Right lobe of liver (tissue), 6 donors: ENCODE measurements around the gene LAD1. TPM values are rescaled to one million over a fixed set of nuclear protein-coding genes. Genes with fewer than 3 reads are reported as not detected.
A peak's percentile ranks its signal among the peaks of the same experiment; 100 is the strongest.

Experiments used
- ATAC-seq, 4 donors: fragments of 200-7000 bp; cut with Tn5 transposase; one replicate each; pipeline ENCODE4 v1.9.1; 2020; ENCODE audit warnings: mild to moderate bottlenecking in 4 of 4, moderate library complexity in 4 of 4
- DNase-seq, 3 donors: peaks; one replicate each; pipeline ENCODE4 v3.0.0-alpha.2; 2020
- H3K27ac ChIP-seq, 3 donors: fragments of 200-600 bp; one replicate each; pipeline ENCODE4 v1.8.0; 2022
- H3K27me3 ChIP-seq, 2 donors: fragments of 200-600 bp; one replicate each; pipeline ENCODE4 v1.8.0; 2022
- H3K36me3 ChIP-seq, 4 donors: fragments of 200-600 bp; sonication (generic) in 1 of 4; one replicate each; pipeline versions ENCODE4 v1.5.1 to v1.8.0; 2017 to 2022; ENCODE audit warnings: control low read depth in 1 of 4
- H3K4me1 ChIP-seq, 4 donors: fragments of 200-600 bp; sonication (generic) in 1 of 4; one replicate each; pipeline versions ENCODE4 v1.5.1 to v1.8.0; 2017 to 2022; ENCODE audit warnings: control low read depth in 1 of 4
- H3K4me3 ChIP-seq, 3 donors: fragments of 200-600 bp; one replicate each; pipeline ENCODE4 v1.8.0; 2022
- H3K9me3 ChIP-seq, 4 donors: fragments of 200-600 bp; sonication (generic) in 1 of 4; one replicate each; pipeline versions ENCODE4 v1.5.1 to v1.8.0; 2017 to 2022; ENCODE audit warnings: control low read depth in 1 of 4
- CTCF ChIP-seq, 4 donors: fragments of 200-600 bp in 3 of 4; fragments of 450-650 bp in 1 of 4; IDR thresholded peaks; one replicate each; pipeline versions ENCODE4 v1.5.1 to v1.8.0; 2016 to 2022; ENCODE audit warnings: antibody characterized with exemption in 4 of 4, mild to moderate bottlenecking in 2 of 4
- POLR2A ChIP-seq: fragments of 450-650 bp; IDR thresholded peaks from one replicate; pipeline ENCODE4 v1.6.1; 2017; ENCODE audit warnings: antibody characterized with exemption, mild to moderate bottlenecking
- WGBS: methylation state at CpG from one replicate; pipeline ENCODE4 v1.1.6; 2018; ENCODE audit warnings: low coverage, low lambda C conversion rate; ENCODE audit not compliant: insufficient coverage; ENCODE audit errors: missing lambda C conversion rate; 5-methylcytosine and 5-hydroxymethylcytosine counted together
- intact Hi-C, 2 donors: fragments of 100-400 bp; cut with DNase I; formaldehyde crosslinking; loops; one replicate each; pipeline versions ENCODE4 v1.11.2 to v1.14.1; 2022
- total RNA-seq, 6 experiments: library from RNA; depleted of rRNA in 2 of 6; stranded (reverse); fragments of >200 nt in 2 of 6; fragmentation: NEBNext Ultra II Directional in 3 of 6; extraction: Animal tissue kit (Norgen Biotek cat#: 25700) in 3 of 6; gene quantifications; one replicate each; pipeline versions ENCODE4 v1.1.0 to v1.2.4, GENCODE V29; 2016 to 2023
- donor health status: DM: no; HTN: yes; CAD: no.
- donor health status: DM: no; HTN: no; CAD: no.
- donor health status: DM: no; HTN: no; CAD: no.
- donor health status: DM: no; HTN: yes; CAD: no.
- donor health status: DM: no; HTN: yes; CAD: no.

LAD1 gene
- total RNA-seq, 6 experiments from 2014 or later, result 12.2 to 26.7 (median 19.4) TPM

GRCh38 chr1:201443747-201444146 is 44.6 kb upstream of the LAD1 start:
- ATAC-seq (no peak), DNase-seq (peak in 1 of 3 donors; percentile 26)
- intact Hi-C loops, result no loop called here
- no peak overlapping the region for H3K27ac ChIP-seq
- TF ChIP-seq POLR2A (no peak), CTCF (IDR thresholded peaks at IDR 0.05) (no peak)
- no peaks in the 10 kb centered on the region for H3K9me3 ChIP-seq
- no peaks in the 10 kb centered on the region for H3K27me3 ChIP-seq
- no peaks in the 10 kb centered on the region for H3K36me3 ChIP-seq
- 78% methylated on average over 2 of the region's 7 CpGs for whole genome bisulfite sequencing
- H3K4me3 ChIP-seq, result no peak overlapping the region
- H3K4me1 ChIP-seq, result no peaks in the 10 kb centered on the region

GRCh38 chr1:201436969-201437368 is 37.8 kb upstream of the LAD1 start:
- H3K9me3 ChIP-seq, result no peaks in the 10 kb centered on the region
- 45% methylated on average over 3 of the region's 3 CpGs for WGBS
- ATAC-seq (no peak), DNase-seq (no peak)
- H3K4me3 ChIP-seq, result no peak overlapping the region
- H3K4me1 ChIP-seq, result no peaks in the 10 kb centered on the region
- H3K27me3 ChIP-seq, result no peaks in the 10 kb centered on the region
- TF ChIP-seq CTCF (IDR thresholded peaks at IDR 0.05), result no peak
- TF ChIP-seq POLR2A, result no peak
- no peak overlapping the region for H3K27ac ChIP-seq
- no peaks in the 10 kb centered on the region for H3K36me3 ChIP-seq
- intact Hi-C loops, result no loop called here

GRCh38 chr1:201436393-201436792 is 37.3 kb upstream of the LAD1 start:
- intact Hi-C loops, result no loop called here
- H3K27ac ChIP-seq, result no peak overlapping the region
- ATAC-seq (no peak), DNase-seq (peak in 1 of 3 donors; percentile 15)
- no peaks in the 10 kb centered on the region for H3K27me3 ChIP-seq
- no peaks in the 10 kb centered on the region for H3K36me3 ChIP-seq
- no peak for TF ChIP-seq POLR2A
- no peak for TF ChIP-seq CTCF (IDR thresholded peaks at IDR 0.05)
- WGBS, result 53% methylated on average over 6 of the region's 6 CpGs
- H3K4me1 ChIP-seq, result no peaks in the 10 kb centered on the region
- no peak overlapping the region for H3K4me3 ChIP-seq
- H3K9me3 ChIP-seq, result no peaks in the 10 kb centered on the region

- ATAC-seq, result no peak
- H3K4me3 ChIP-seq, result no peak overlapping the region
- H3K27ac ChIP-seq, result no peak overlapping the region
- intact Hi-C loops, result no loop called here
- H3K36me3 ChIP-seq, result no peaks in the 10 kb centered on the region
- DNase-seq, result no peak
- no peaks in the 10 kb centered on the region for H3K4me1 ChIP-seq
- no peaks in the 10 kb centered on the region for H3K9me3 ChIP-seq
- H3K27me3 ChIP-seq, result no peaks in the 10 kb centered on the region
- no peak for TF ChIP-seq POLR2A
- no peak for TF ChIP-seq CTCF (IDR thresholded peaks at IDR 0.05)
- 81% methylated on average over 3 of the region's 3 CpGs for WGBS
Observed at GRCh38 chr1:201434266-201434665, 35.1 kb upstream of the LAD1 start.

GRCh38 chr1:201433609-201434008 is 34.5 kb upstream of the LAD1 start:
- Histone ChIP-seq H3K4me1 (no peaks in the 10 kb centered on the region), H3K27me3 (no peaks in the 10 kb centered on the region), H3K4me3 (no peak overlapping the region), H3K36me3 (no peaks in the 10 kb centered on the region), H3K9me3 (no peaks in the 10 kb centered on the region), H3K27ac (no peak overlapping the region)
- 66% methylated on average over 6 of the region's 6 CpGs for WGBS
- ATAC-seq (no peak), DNase-seq (no peak)
- intact Hi-C loops, result no loop called here
- no peak for TF ChIP-seq CTCF (IDR thresholded peaks at IDR 0.05)
- no peak for TF ChIP-seq POLR2A
